ENCODE data around the gene EIF2D. TPM values are rescaled to one million over a fixed set of nuclear protein-coding genes. Genes with fewer than 3 reads are reported as not detected.

The EIF2D gene
- total and polyA plus RNA-seq, 9 of the 15 experiments (the other 6 are each of a cell fraction or from before 2014, with no cell fraction given), result 81.1 to 138 (median 93.9) TPM

DNA sequence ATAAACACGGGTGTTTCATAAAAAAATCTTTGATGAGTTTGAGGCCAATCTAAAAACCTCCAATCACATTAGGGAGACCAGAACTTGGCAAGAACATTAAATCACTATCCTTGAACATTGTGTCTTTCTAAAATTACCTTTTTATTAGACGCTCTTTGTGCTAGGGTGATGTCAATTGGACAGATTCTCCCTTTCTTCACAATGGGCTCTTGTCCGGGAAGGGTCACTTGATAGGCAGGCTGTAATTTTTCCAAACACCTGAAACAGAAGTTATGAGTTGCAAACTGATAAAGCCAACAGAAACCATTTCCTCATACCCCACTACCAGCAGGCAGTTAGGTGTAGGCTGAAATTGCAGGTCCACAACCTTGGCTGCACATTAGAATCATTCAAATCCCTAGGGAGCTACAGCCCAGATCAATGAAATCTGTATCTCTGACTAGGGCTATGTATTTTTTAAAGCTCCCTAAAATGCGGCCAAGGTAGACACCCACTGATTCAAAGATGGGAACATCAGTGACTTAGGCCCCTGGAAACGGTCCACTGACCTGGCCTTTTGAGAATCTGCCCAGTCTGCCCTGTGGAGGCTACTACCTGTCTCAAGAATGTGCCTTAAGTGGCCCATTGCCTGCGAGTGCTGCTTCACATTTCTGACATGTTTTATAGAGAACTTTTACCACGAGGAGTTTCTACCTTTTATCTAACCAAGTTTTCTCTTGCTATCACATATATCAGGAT, 16.5 kb downstream of the EIF2D start:
- intact Hi-C loops (cut with micrococcal nuclease) (no loop called here), in situ Hi-C loops (cut with MboI) (loop anchor here (25.0 kb wide), 1 partner anchor 433 kb away; no protein-coding TSS in a partner anchor)
- H3K4me1 ChIP-seq (replicated peaks in 1 of 2; ENCODE audit: control insufficient read depth in 2 of 2, insufficient read depth in 2 of 2, low read length in 2 of 2), result peaks cover 0 to 6% of the 10 kb centered on the region in 2 experiments; a peak in 2 of 5 replicates
- H3K9ac ChIP-seq (ENCODE audit: insufficient read depth in 1 of 2, low read depth in 2 of 2, low read length in 2 of 2), result no peak overlapping the region
- no peak for ATAC-seq
- H3K36me3 ChIP-seq (ENCODE audit: control insufficient read depth, insufficient read depth, low read length), result peaks cover 92% of the 10 kb centered on the region
- WGBS (ENCODE audit: insufficient coverage, low coverage, missing lambda C conversion rate), result 81% methylated on average over 7 of the region's 7 CpGs
- no peak for DNase-seq (ENCODE audit: extremely low read depth in 1 of 4, low spot score in 3 of 4)
- no peaks in the 10 kb centered on the region for H3K79me2 ChIP-seq (ENCODE audit: control insufficient read depth, insufficient read depth, low read length)
- H4K20me1 ChIP-seq (replicated peaks; ENCODE audit: control insufficient read depth, insufficient read depth, low read length), result no peaks in the 10 kb centered on the region
- POLR2A ChIA-PET, result interaction anchor here (0.6 to 0.9 kb wide), 3 partner anchors 77 to 495 kb away, joined by 3 read pairs; no protein-coding TSS in a partner anchor
- no peak for TF ChIP-seq CHD2 (IDR thresholded peaks at IDR 0.05; ENCODE audit: low read depth, low read length)
- no peak for TF ChIP-seq ZNF444 (CRISPR knock-in tag; IDR thresholded peaks at IDR 0.05)
- TF ChIP-seq, protein P1, sequence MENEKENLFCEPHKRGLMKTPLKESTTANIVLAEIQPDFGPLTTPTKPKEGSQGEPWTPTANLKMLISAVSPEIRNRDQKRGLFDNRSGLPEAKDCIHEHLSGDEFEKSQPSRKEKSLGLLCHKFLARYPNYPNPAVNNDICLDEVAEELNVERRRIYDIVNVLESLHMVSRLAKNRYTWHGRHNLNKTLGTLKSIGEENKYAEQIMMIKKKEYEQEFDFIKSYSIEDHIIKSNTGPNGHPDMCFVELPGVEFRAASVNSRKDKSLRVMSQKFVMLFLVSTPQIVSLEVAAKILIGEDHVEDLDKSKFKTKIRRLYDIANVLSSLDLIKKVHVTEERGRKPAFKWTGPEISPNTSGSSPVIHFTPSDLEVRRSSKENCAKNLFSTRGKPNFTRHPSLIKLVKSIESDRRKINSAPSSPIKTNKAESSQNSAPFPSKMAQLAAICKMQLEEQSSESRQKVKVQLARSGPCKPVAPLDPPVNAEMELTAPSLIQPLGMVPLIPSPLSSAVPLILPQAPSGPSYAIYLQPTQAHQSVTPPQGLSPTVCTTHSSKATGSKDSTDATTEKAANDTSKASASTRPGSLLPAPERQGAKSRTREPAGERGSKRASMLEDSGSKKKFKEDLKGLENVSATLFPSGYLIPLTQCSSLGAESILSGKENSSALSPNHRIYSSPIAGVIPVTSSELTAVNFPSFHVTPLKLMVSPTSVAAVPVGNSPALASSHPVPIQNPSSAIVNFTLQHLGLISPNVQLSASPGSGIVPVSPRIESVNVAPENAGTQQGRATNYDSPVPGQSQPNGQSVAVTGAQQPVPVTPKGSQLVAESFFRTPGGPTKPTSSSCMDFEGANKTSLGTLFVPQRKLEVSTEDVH (IDR thresholded peaks at IDR 0.05; ENCODE audit: low read depth, partially characterized antibody), result no peak
- TF ChIP-seq, protein P2, sequence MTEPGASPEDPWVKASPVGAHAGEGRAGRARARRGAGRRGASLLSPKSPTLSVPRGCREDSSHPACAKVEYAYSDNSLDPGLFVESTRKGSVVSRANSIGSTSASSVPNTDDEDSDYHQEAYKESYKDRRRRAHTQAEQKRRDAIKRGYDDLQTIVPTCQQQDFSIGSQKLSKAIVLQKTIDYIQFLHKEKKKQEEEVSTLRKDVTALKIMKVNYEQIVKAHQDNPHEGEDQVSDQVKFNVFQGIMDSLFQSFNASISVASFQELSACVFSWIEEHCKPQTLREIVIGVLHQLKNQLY (CRISPR knock-in tag; conservative IDR thresholded peaks at IDR 0.05), result no peak
- TF ChIP-seq, protein P3, sequence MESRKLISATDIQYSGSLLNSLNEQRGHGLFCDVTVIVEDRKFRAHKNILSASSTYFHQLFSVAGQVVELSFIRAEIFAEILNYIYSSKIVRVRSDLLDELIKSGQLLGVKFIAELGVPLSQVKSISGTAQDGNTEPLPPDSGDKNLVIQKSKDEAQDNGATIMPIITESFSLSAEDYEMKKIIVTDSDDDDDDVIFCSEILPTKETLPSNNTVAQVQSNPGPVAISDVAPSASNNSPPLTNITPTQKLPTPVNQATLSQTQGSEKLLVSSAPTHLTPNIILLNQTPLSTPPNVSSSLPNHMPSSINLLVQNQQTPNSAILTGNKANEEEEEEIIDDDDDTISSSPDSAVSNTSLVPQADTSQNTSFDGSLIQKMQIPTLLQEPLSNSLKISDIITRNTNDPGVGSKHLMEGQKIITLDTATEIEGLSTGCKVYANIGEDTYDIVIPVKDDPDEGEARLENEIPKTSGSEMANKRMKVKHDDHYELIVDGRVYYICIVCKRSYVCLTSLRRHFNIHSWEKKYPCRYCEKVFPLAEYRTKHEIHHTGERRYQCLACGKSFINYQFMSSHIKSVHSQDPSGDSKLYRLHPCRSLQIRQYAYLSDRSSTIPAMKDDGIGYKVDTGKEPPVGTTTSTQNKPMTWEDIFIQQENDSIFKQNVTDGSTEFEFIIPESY (CRISPR knock-in tag; IDR thresholded peaks at IDR 0.05), result no peak
- no peak for TF ChIP-seq RNF2 (IDR thresholded peaks at IDR 0.05)
- TF ChIP-seq HDAC1 (IDR thresholded peaks at IDR 0.05), result no peak
- no peak for TF ChIP-seq COPS2 (conservative IDR thresholded peaks at IDR 0.05)
- FAIRE-seq, result no peak
- CTCF ChIA-PET (ENCODE audit: low intra/inter-chr PET ratio), result no interaction called here
- H3K9me1 ChIP-seq (ENCODE audit: control insufficient read depth, insufficient read depth, low read length), result no peaks in the 10 kb centered on the region
- BruUV-seq (replicated peaks), result no TSS peak
- H3K9me3 ChIP-seq (replicated peaks; ENCODE audit: control insufficient read depth, insufficient read depth, low read depth, low read length), result no peaks in the 10 kb centered on the region
- no peak overlapping the region for H3K27ac ChIP-seq (ENCODE audit: extremely low read depth, low read depth, low read length)
- no peak overlapping the region for H3K4me2 ChIP-seq (ENCODE audit: insufficient read depth, low read length)
- no peak overlapping the region for H2AFZ ChIP-seq (ENCODE audit: low read depth, low read length)
- H3K27me3 ChIP-seq (ENCODE audit: control insufficient read depth in 2 of 2, insufficient read depth in 2 of 2, low read length in 2 of 2), result no peaks in the 10 kb centered on the region
- no peak overlapping the region for H3K4me3 ChIP-seq
